CD4-positive, CD25-positive, alpha-beta regulatory T cell (primary cell): ENCODE results near the gene SYNE1. TPM values are rescaled to one million over a fixed set of nuclear protein-coding genes. Genes with fewer than 3 reads are reported as not detected.

Source experiments
- ATAC-seq, 2 donors: fragments of 150-1000 bp; cut with Tn5 transposase; one replicate each; pipeline ENCODE4 v1.10.0; 2021; ENCODE audit warnings: low read depth in 2 of 2, moderate number of reproducible peaks in 2 of 2, moderate library complexity in 1 of 2
- DNase-seq, 3 donors: peaks; one replicate each; pipeline versions ENCODE4 v3.0.0 to v3.0.0-alpha.2; 2012 to 2022; ENCODE audit warnings: mixed read lengths in 1 of 3
- H3K27ac ChIP-seq: one replicate; pipeline ENCODE4 v1.7.0; 2013; ENCODE audit warnings: mild to moderate bottlenecking, low read length; ENCODE audit not compliant: insufficient read depth, poor library complexity, severe bottlenecking
- H3K27me3 ChIP-seq: one replicate; pipeline ENCODE4 v1.7.0; 2013; ENCODE audit warnings: low read length; ENCODE audit not compliant: control insufficient read depth, insufficient read depth
- H3K36me3 ChIP-seq: one replicate; pipeline ENCODE4 v1.7.0; 2013; ENCODE audit warnings: mild to moderate bottlenecking, low read length, moderate library complexity; ENCODE audit not compliant: control insufficient read depth, insufficient read depth
- H3K4me1 ChIP-seq: 2 replicates; pipeline ENCODE4 v1.7.0; 2013; ENCODE audit warnings: mild to moderate bottlenecking, low read length; ENCODE audit not compliant: insufficient read depth, control insufficient read depth, poor library complexity, severe bottlenecking
- H3K4me3 ChIP-seq: one replicate; pipeline ENCODE4 v1.7.0; 2013; ENCODE audit warnings: low read depth, mild to moderate bottlenecking, low read length, moderate library complexity
- H3K9me3 ChIP-seq, 2 experiments: 1 replicate in 1 of 2; 2 replicates in 1 of 2; pipeline ENCODE4 v1.7.0; 2013; ENCODE audit warnings: low read length in 2 of 2, mild to moderate bottlenecking in 1 of 2, moderate library complexity in 1 of 2; ENCODE audit not compliant: control insufficient read depth in 2 of 2
- H3K27ac Mint-ChIP-seq, 3 donors: one replicate each; pipeline ENCODE4 v1.8.0; 2020 to 2022; ENCODE audit warnings: mild to moderate bottlenecking in 3 of 3, mixed read lengths in 3 of 3, moderate library complexity in 2 of 3
- H3K27me3 Mint-ChIP-seq: one replicate; pipeline ENCODE4 v1.8.0; 2022; ENCODE audit warnings: mild to moderate bottlenecking, mixed read lengths
- H3K36me3 Mint-ChIP-seq: one replicate; pipeline ENCODE4 v1.8.0; 2020; ENCODE audit warnings: mixed read lengths
- H3K4me1 Mint-ChIP-seq, 4 donors: one replicate each; pipeline ENCODE4 v1.8.0; 2020 to 2022; ENCODE audit warnings: mixed read lengths in 4 of 4, mild to moderate bottlenecking in 1 of 4
- H3K4me3 Mint-ChIP-seq, 4 donors: one replicate each; pipeline ENCODE4 v1.8.0; 2020 to 2022; ENCODE audit warnings: mild to moderate bottlenecking in 4 of 4, mixed read lengths in 4 of 4, moderate library complexity in 3 of 4
- H3K9me3 Mint-ChIP-seq, 7 donors: one replicate each; pipeline ENCODE4 v1.8.0; 2020 to 2022; ENCODE audit warnings: mixed read lengths in 7 of 7, mild to moderate bottlenecking in 3 of 7, moderate library complexity in 2 of 7
- polyA plus RNA-seq, 4 donors: library from polyadenylated mRNA; unstranded; fragments of 300-500 nt; fragmentation: Illumina TruSeq; gene quantifications; one replicate each; pipeline ENCODE4 v1.2.3, GENCODE V29; 2021
- total RNA-seq: library from RNA; stranded (reverse); gene quantifications from one replicate; pipeline ENCODE4 v1.2.3, GENCODE V29; 2022

Gene SYNE1
- total and polyA plus RNA-seq, 5 donors from 2014 or later: 48.1 to 166 (median 57.3) TPM

DNA sequence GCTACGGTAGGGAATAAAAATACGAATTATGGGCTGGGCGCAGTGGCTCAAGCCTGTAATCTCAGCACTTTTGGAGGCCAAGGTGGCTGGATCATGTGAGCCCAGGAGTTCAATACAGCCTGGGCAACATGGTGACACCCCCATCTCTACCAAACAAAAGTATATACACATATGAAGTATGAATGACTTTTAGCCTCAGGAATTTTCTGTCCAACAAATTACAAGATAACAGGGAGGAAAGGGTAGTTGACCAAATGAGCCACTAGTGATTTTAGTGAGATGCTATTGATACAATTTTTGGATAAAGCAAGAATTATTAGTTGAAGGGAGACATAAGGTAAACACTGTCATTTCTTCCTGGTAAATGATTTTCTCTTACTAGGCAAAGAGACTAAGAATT lies 328.2 kb downstream of the SYNE1 start:
- peak overlapping the region in 1 of 3 donors; percentile 39 for H3K27ac Mint-ChIP-seq
- ATAC-seq: no peak
- no peak for DNase-seq
- H3K27me3 Mint-ChIP-seq: peaks cover 4% of the 10 kb centered on the region
- no peaks in the 10 kb centered on the region for H3K9me3 Mint-ChIP-seq
- peaks cover 4% of the 10 kb centered on the region for H3K36me3 Mint-ChIP-seq
- no peak overlapping the region for H3K4me3 Mint-ChIP-seq
- no peaks in the 10 kb centered on the region for H3K36me3 ChIP-seq
- H3K9me3 ChIP-seq: no peaks in the 10 kb centered on the region
- no peak overlapping the region for H3K27ac ChIP-seq
- no peak overlapping the region for H3K4me3 ChIP-seq
- H3K4me1 ChIP-seq: peaks cover 14% of the 10 kb centered on the region
- H3K27me3 ChIP-seq: no peaks in the 10 kb centered on the region
- peaks cover 18 to 29% (median 23%) of the 10 kb centered on the region in 4 donors for H3K4me1 Mint-ChIP-seq

DNA sequence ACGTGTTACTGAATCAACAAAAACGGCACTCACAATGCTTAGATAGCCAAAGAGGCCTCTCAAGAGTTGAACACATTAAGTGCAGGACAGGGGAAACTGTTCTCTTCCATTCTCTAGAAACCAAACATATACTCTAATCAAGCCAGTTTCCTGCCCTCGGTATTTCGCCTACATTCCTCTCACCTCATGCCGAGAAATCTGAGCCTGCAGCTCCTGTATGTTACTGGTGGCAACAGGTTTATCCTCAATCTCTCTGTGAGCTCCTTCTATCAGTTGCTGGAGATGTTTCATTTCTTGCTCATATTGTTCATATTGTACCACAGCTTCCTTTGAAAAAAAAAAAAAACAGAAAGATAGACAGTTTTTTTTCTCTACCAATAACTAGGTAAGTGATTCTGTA lies 328.9 kb downstream of the SYNE1 start:
- Mint-ChIP-seq H3K27ac (peak overlapping the region in 1 of 3 donors; percentile 6), H3K4me1 (peaks cover 18 to 29% (median 23%) of the 10 kb centered on the region in 4 donors), H3K27me3 (peaks cover 4% of the 10 kb centered on the region), H3K4me3 (peak overlapping the region in 1 of 4 donors; percentile 9), H3K36me3 (no peaks in the 10 kb centered on the region), H3K9me3 (no peaks in the 10 kb centered on the region)
- no peak for DNase-seq
- no peaks in the 10 kb centered on the region for H3K27me3 ChIP-seq
- no peak overlapping the region for H3K27ac ChIP-seq
- H3K36me3 ChIP-seq: no peaks in the 10 kb centered on the region
- H3K4me1 ChIP-seq: peaks cover 14% of the 10 kb centered on the region
- ATAC-seq: no peak
- no peak overlapping the region for H3K4me3 ChIP-seq
- H3K9me3 ChIP-seq: no peaks in the 10 kb centered on the region

DNA sequence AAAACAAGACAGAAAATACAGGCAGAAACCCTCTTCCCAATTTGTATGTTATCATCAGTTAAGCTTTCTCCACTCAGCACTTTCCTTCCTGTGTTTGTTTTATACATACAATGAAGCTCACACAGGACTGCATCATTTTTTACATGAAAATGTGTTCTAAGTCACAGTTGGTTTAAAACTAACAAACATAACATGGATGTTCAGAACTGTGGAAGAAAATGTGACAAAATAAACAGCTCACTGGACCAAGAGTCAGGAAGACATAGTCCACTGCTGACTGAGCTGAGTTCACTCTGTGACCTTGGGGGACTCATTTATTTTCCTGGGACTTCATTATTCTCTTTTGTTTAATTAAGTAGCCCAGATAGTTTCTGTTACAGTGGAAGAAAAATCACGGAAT lies 331.5 kb downstream of the SYNE1 start:
- no peaks in the 10 kb centered on the region for H3K27me3 ChIP-seq
- Mint-ChIP-seq H3K4me1 (peaks cover 15 to 41% (median 31%) of the 10 kb centered on the region in 4 donors), H3K9me3 (no peaks in the 10 kb centered on the region), H3K27ac (no peak overlapping the region), H3K4me3 (no peak overlapping the region), H3K36me3 (no peaks in the 10 kb centered on the region), H3K27me3 (no peaks in the 10 kb centered on the region)
- H3K9me3 ChIP-seq: no peaks in the 10 kb centered on the region
- H3K36me3 ChIP-seq: no peaks in the 10 kb centered on the region
- DNase-seq (no peak), ATAC-seq (no peak)
- H3K4me1 ChIP-seq: peaks cover 27% of the 10 kb centered on the region
- H3K27ac ChIP-seq: no peak overlapping the region
- no peak overlapping the region for H3K4me3 ChIP-seq

DNA sequence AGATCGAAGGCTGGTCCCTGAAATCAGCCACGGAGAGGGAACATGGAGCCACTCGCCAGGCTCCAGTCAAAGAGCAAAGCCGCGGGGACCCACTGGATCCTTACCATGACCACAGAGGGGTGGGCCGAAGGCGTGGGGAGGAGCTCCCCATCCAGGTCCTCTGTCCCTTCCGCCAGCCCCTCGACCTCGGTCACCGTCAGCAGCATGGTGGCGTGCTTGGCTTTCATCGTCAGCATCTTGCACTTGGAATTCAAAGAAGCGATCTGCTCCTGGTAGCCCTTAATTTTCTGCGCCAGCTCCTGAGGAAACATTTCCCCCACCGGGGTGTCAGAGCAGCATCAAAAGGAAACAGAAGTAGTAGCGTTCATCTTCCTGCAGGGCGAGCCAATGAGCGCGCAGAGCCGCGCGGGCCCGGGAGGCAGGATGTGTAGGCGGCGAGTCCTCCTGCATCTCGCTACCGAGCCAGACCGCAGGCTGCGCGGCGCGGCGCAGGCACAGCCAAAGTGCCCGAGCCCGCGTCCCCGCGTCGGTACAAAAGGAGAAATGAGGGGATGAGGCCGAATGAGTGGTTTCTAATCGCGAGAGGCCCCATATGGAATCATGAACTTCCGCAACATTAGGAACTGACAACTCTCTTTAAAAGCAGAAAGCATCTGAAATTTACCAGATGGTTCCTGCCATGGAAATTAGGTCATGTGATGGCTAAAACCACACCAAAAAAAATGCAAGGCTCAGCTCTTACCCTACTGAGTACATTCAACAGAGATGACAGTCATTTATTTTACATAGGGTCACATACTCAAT lies 335.2 kb downstream of the SYNE1 start:
- Histone ChIP-seq H3K27me3 (no peaks in the 10 kb centered on the region), H3K4me3 (peak overlapping the region; percentile 97), H3K36me3 (no peaks in the 10 kb centered on the region), H3K4me1 (peaks cover 40% of the 10 kb centered on the region), H3K27ac (peak overlapping the region; percentile 85), H3K9me3 (no peaks in the 10 kb centered on the region)
- ATAC-seq: peak; percentile 97 to 99
- Mint-ChIP-seq H3K27me3 (no peaks in the 10 kb centered on the region), H3K4me1 (peaks cover 27 to 45% (median 34%) of the 10 kb centered on the region in 4 donors), H3K4me3 (peak overlapping the region; percentile 96 to 100 (median 100)), H3K9me3 (no peaks in the 10 kb centered on the region), H3K27ac (peak overlapping the region; percentile 97 to 98 (median 98)), H3K36me3 (peaks cover 4% of the 10 kb centered on the region)
- peak; percentile 78 to 94 (median 89) for DNase-seq

DNA sequence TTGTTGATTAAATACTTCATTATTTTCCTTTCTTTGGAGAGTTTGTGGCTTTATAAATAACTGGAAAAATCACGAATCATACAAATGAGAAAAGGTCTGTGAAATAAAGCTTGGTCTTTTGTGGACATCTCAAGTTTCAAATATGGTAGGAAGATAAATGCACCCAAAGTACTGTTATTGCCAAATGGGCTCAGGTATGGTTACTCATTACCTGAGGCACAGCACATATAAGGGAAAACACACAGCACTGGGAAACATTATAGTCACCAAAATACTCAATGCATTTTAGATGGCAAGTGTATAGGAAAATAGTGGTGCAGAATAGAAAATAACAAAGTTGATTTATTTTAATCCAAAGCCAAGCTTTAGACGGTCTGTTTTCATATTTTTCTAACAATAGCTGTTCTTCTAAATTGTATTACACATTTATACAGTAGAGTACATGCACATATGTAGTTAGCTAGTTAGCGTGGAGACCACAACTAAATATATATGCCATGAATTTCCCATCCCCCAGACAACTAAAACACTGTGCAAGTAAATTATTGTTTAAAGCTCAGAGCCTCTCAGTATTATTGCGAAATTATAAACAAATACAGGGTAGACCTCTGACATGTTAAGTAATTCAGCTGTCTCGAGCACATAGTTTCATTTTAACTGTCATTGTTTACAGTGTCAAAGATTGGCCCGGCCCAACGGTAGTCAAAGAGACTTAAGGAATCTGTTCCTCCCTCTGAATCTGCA lies 336.0 kb downstream of the SYNE1 start:
- Histone ChIP-seq H3K27ac (peak overlapping the region; percentile 85), H3K4me3 (peak overlapping the region; percentile 97), H3K4me1 (peaks cover 40% of the 10 kb centered on the region), H3K9me3 (no peaks in the 10 kb centered on the region), H3K36me3 (peaks cover 2% of the 10 kb centered on the region), H3K27me3 (no peaks in the 10 kb centered on the region)
- ATAC-seq (peak; percentile 35 to 42), DNase-seq (peak in 1 of 3 donors; percentile 81)
- H3K36me3 Mint-ChIP-seq: peaks cover 9% of the 10 kb centered on the region
- H3K4me1 Mint-ChIP-seq: peaks cover 31 to 50% (median 40%) of the 10 kb centered on the region in 4 donors
- H3K27me3 Mint-ChIP-seq: no peaks in the 10 kb centered on the region
- peak overlapping the region; percentile 96 to 100 (median 100) for H3K4me3 Mint-ChIP-seq
- H3K27ac Mint-ChIP-seq: peak overlapping the region; percentile 97 to 98 (median 98)
- no peaks in the 10 kb centered on the region for H3K9me3 Mint-ChIP-seq

DNA sequence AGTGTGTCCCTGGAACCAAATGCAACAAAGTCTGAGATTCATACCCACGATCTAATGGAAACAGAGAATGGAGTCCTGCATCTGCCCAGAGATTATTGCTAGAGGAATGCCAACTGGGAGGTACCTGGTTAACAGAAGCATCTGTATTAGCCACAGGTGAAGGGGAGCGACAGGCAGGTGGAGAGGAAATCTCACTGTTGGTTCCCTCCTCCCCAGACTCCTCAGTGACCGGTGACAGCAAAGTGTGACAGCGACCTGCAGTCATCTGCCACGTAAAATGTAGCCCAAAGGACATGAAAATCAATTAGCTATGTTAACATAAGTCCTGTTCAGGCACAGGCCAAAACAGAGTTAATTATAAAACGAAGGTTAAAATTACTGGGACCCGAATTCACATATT lies 336.6 kb downstream of the SYNE1 start:
- Histone ChIP-seq H3K27ac (no peak overlapping the region), H3K36me3 (peaks cover 8% of the 10 kb centered on the region)

DNA sequence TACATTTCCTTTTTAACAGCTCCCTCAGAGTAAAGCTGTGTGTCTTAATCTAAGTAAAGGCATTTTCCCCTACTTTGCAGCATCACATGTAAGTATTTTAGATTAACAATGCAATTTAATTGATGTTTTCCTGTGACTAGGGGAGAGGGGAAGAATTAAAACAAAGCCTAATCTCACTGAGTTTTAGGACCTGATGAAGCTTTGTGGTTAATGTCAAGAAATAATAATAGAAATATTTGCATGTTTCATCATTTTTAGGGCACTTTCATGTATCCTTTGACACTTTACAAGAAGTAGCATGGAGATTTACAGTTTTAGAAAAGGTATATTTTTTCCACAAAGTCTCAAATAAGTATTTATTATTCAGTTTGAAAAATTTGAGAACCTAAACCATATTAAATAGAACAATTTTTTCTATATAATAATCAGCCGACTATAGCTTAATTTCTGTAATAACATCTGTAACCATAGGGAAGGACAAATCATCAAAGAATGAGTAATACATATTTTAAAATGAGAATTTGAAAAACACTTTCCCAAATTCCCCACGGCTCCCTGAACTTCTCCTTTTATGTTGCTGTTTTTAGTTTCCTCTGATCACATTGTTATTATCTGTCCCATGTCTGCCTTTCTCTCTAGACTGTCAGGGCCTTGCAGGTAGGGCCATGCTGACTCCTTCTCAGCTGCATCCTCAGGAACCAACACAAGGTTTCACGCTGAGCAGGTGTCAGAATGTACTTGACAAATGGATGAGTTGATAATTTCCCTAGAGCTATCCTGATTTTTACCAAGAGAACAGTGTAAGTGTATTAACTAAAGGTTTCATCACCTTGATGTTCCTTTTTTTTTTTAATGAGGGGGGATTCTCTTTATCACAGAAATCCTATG lies 338.1 kb downstream of the SYNE1 start:
- Histone ChIP-seq H3K36me3 (peaks cover 10% of the 10 kb centered on the region), H3K9me3 (no peaks in the 10 kb centered on the region), H3K4me1 (peaks cover 40% of the 10 kb centered on the region), H3K27ac (no peak overlapping the region), H3K27me3 (no peaks in the 10 kb centered on the region), H3K4me3 (peak overlapping the region; percentile 97)
- Mint-ChIP-seq H3K4me3 (peak overlapping the region; percentile 34 to 76 (median 59)), H3K4me1 (peaks cover 41 to 61% (median 52%) of the 10 kb centered on the region in 4 donors), H3K27me3 (no peaks in the 10 kb centered on the region), H3K36me3 (peaks cover 19% of the 10 kb centered on the region), H3K27ac (peak overlapping the region; percentile 3 to 73 (median 57)), H3K9me3 (no peaks in the 10 kb centered on the region)
- no peak for ATAC-seq
- no peak for DNase-seq

More for the DNA sequence above, 336.6 kb downstream of the SYNE1 start:
- Mint-ChIP-seq H3K9me3 (no peaks in the 10 kb centered on the region), H3K27me3 (no peaks in the 10 kb centered on the region), H3K4me1 (peaks cover 37 to 57% (median 46%) of the 10 kb centered on the region in 4 donors), H3K4me3 (peak overlapping the region; percentile 96 to 100 (median 100)), H3K36me3 (peaks cover 14% of the 10 kb centered on the region), H3K27ac (peak overlapping the region; percentile 97 to 98 (median 98))
- H3K9me3 ChIP-seq: no peaks in the 10 kb centered on the region
- ATAC-seq (no peak), DNase-seq (no peak)
- H3K4me3 ChIP-seq: peak overlapping the region; percentile 97
- no peaks in the 10 kb centered on the region for H3K27me3 ChIP-seq
- H3K4me1 ChIP-seq: peaks cover 40% of the 10 kb centered on the region
